Endothelial cell of umbilical vein (primary cell): ENCODE results near the gene EYS. TPM values are rescaled to one million over a fixed set of nuclear protein-coding genes. Genes with fewer than 3 reads are reported as not detected.

Experiments
- BruUV-seq: library from RNA; stranded (reverse); fragments of 400-500 nt; replicated peaks from 2 replicates; lab custom pipeline; 2021; lab: Mats Ljungman, UMichigan
- CTCF ChIA-PET: fragments of 300-600, 350-600 bp; sonication (Branson Sonifier 250); formaldehyde crosslinking; loops from one replicate; lab custom pipeline; 2021; ENCODE audit warnings: antibody characterized with exemption, inconsistent platforms; lab: Charles Lee
- POLR2A ChIA-PET: fragments of 300-600, 350-600 bp; sonication (Branson Sonifier 250); formaldehyde crosslinking; loops from one replicate; lab custom pipeline; 2021; ENCODE audit warnings: antibody characterized with exemption, inconsistent platforms; lab: Charles Lee
- DNase-seq: peaks from one replicate; pipeline ENCODE4 v3.0.0-alpha.2; 2011; ENCODE audit warnings: low read depth, low spot score
- FAIRE-seq: peaks from 2 replicates; lab custom pipeline; 2011; peaks lifted over from hg19 to GRCh38; lab: Jason Lieb, UNC
- H2AFZ ChIP-seq: 2 replicates; pipeline ENCODE4 v1.6.0; 2012; ENCODE audit warnings: low read depth, low read length, control low read depth, inconsistent platforms
- H3K27ac ChIP-seq: 2 replicates; pipeline ENCODE4 v1.5.1; 2011; ENCODE audit warnings: low read depth, mild to moderate bottlenecking, control low read depth, low read length, moderate library complexity; ENCODE audit not compliant: insufficient read depth
- H3K27me3 ChIP-seq, 2 experiments: 2 replicates each; pipeline versions ENCODE4 v1.6.0 to v1.6.1; 2011; ENCODE audit warnings: low read length in 2 of 2, mixed read lengths in 1 of 2; ENCODE audit not compliant: control insufficient read depth in 2 of 2, insufficient read depth in 2 of 2
- H3K36me3 ChIP-seq, 2 experiments: 2 replicates in 1 of 2; 3 replicates in 1 of 2; pipeline ENCODE4 v1.5.1; 2011; ENCODE audit warnings: low read length in 2 of 2, mild to moderate bottlenecking in 1 of 2, moderate library complexity in 1 of 2; ENCODE audit not compliant: control insufficient read depth in 2 of 2, insufficient read depth in 2 of 2; ENCODE audit errors: extremely low read depth in 1 of 2
- H3K4me1 ChIP-seq: 3 replicates; pipeline ENCODE4 v1.5.1; 2011; ENCODE audit warnings: mild to moderate bottlenecking, low read length; ENCODE audit not compliant: control insufficient read depth, insufficient read depth; ENCODE audit errors: extremely low read depth
- H3K4me2 ChIP-seq: 2 replicates; pipeline ENCODE4 v1.6.1; 2011; ENCODE audit warnings: low read length, control low read depth, mixed read lengths; ENCODE audit not compliant: insufficient read depth
- H3K4me3 ChIP-seq, 3 experiments: fragments of 200-600 bp in 1 of 3; sonication (generic), shearing (Covaris generic) in 1 of 3; replicated peaks in 1 of 3; 2 replicates each; pipeline ENCODE4 v1.5.1; 2011 to 2016; ENCODE audit warnings: control low read depth in 3 of 3, low read length in 3 of 3, mild to moderate bottlenecking in 2 of 3, inconsistent platforms in 1 of 3, low read depth in 1 of 3, moderate library complexity in 1 of 3; ENCODE audit not compliant: insufficient read depth in 1 of 3
- H3K79me2 ChIP-seq: 2 replicates; pipeline ENCODE4 v1.6.0; 2012; ENCODE audit warnings: low read length, inconsistent platforms; ENCODE audit not compliant: control insufficient read depth, insufficient read depth
- H3K9ac ChIP-seq: replicated peaks from 2 replicates; pipeline ENCODE3; 2011; ENCODE audit warnings: low read length, control low read depth; ENCODE audit not compliant: insufficient read depth; ENCODE audit errors: extremely low read depth
- H3K9me1 ChIP-seq: replicated peaks from 3 replicates; pipeline ENCODE4 v1.6.0; 2011; ENCODE audit warnings: mild to moderate bottlenecking, low read length; ENCODE audit not compliant: control insufficient read depth, insufficient read depth; ENCODE audit errors: extremely low read depth
- H3K9me3 ChIP-seq: replicated peaks from 2 replicates; pipeline ENCODE4 v1.5.1; 2012; ENCODE audit warnings: low read length, inconsistent platforms; ENCODE audit not compliant: control insufficient read depth, insufficient read depth
- H4K20me1 ChIP-seq: replicated peaks from 2 replicates; pipeline ENCODE3; 2011; ENCODE audit warnings: mild to moderate bottlenecking, low read length; ENCODE audit not compliant: control insufficient read depth, insufficient read depth; ENCODE audit errors: extremely low read depth
- CTCF ChIP-seq, 2 donors: IDR thresholded peaks; 1 replicate in 1 of 2; 2 replicates in 1 of 2; pipeline ENCODE4 v1.5.1; 2011; ENCODE audit warnings: low read length in 2 of 2, mild to moderate bottlenecking in 2 of 2, moderate library complexity in 2 of 2, control low read depth in 1 of 2, inconsistent platforms in 1 of 2, low read depth in 1 of 2; ENCODE audit not compliant: insufficient read depth in 1 of 2; ENCODE audit errors: extremely low read depth in 1 of 2
- EZH2 ChIP-seq: IDR thresholded peaks from 2 replicates; pipeline ENCODE4 v1.6.1; 2012; ENCODE audit warnings: borderline replicate concordance, low read depth, mild to moderate bottlenecking, moderate library complexity, low read length, inconsistent platforms; ENCODE audit not compliant: severe bottlenecking
- FOS ChIP-seq: IDR thresholded peaks from 2 replicates; pipeline ENCODE4 v1.6.1; 2011; ENCODE audit warnings: mild to moderate bottlenecking, low read length, moderate library complexity, borderline replicate concordance; ENCODE audit not compliant: insufficient read depth
- GATA2 ChIP-seq: IDR thresholded peaks from 2 replicates; pipeline ENCODE4 v1.7.0; 2011; ENCODE audit warnings: low read depth, mild to moderate bottlenecking, moderate library complexity, mixed read lengths, low read length; ENCODE audit not compliant: insufficient read length, insufficient read depth
- JUN ChIP-seq: IDR thresholded peaks from 2 replicates; pipeline ENCODE4 v1.6.1; 2011; ENCODE audit warnings: borderline replicate concordance, low read depth; ENCODE audit not compliant: insufficient read length, insufficient read depth
- MAX ChIP-seq: IDR thresholded peaks from 2 replicates; pipeline ENCODE4 v1.6.1; 2011; ENCODE audit not compliant: insufficient read depth, insufficient read length
- MYC ChIP-seq: IDR thresholded peaks from one replicate; pipeline ENCODE4 v1.6.1; 2011; ENCODE audit warnings: mild to moderate bottlenecking, low read depth, low read length
- POLR2A ChIP-seq: IDR thresholded peaks from 2 replicates; pipeline ENCODE4 v1.6.1; 2012; ENCODE audit warnings: low read depth, mild to moderate bottlenecking, control low read depth, low read length
- POLR2AphosphoS5 ChIP-seq: IDR thresholded peaks from 2 replicates; pipeline ENCODE4 v1.6.1; 2012; ENCODE audit warnings: low read depth, mild to moderate bottlenecking, control low read depth, low read length, moderate library complexity; ENCODE audit not compliant: insufficient read depth
- dilution Hi-C: fragments of 300-500 bp; cut with MboI; formaldehyde crosslinking; loops from one replicate; pipeline ENCODE4 v1.15.0; 2019; ENCODE audit warnings: low sequenced_read_pairs; ENCODE audit not compliant: extremely low pct_ligation_motif_present
- intact Hi-C: fragments of 100-400 bp; cut with micrococcal nuclease; formaldehyde crosslinking; loops from one replicate; pipeline ENCODE4 v1.10.0; 2022
- polyA plus RNA-seq, 4 experiments: library from polyadenylated mRNA; depleted of rRNA in 3 of 4; stranded (reverse) in 3 of 4; unstranded in 1 of 4; fragments of >200 nt; gene quantifications; 2 replicates each; pipeline versions ENCODE4 v1.2.1 to v1.2.3, GENCODE V29; 2011 to 2012; ENCODE audit warnings: missing spikeins in 1 of 4
- total RNA-seq: library from RNA; stranded (reverse); gene quantifications from 2 replicates; pipeline ENCODE4 v1.2.3, GENCODE V29; 2021

EYS gene
- total and polyA plus RNA-seq, 2 donors (not counting 3 experiments of a cell fraction or from before 2014, with no cell fraction given), result 0.01 to 0.27 TPM

- POLR2A ChIA-PET, result no interaction called here
- Histone ChIP-seq H3K4me2 (no peak overlapping the region), H3K9ac (no peak overlapping the region), H4K20me1 (no peaks in the 10 kb centered on the region), H2AFZ (no peak overlapping the region), H3K4me3 (no peak overlapping the region), H3K9me1 (no peaks in the 10 kb centered on the region), H3K4me1 (peaks cover 7% of the 10 kb centered on the region), H3K27ac (no peak overlapping the region), H3K27me3 (no peaks in the 10 kb centered on the region), H3K79me2 (no peaks in the 10 kb centered on the region), H3K36me3 (no peaks in the 10 kb centered on the region), H3K9me3 (no peaks in the 10 kb centered on the region)
- CTCF ChIA-PET, result interaction anchor here (1.4 kb wide), 1 partner anchor 10 kb away, joined by 3 read pairs; no protein-coding TSS in a partner anchor
- no TSS peak for BruUV-seq
- intact Hi-C loops, result no loop called here
- FAIRE-seq (no peak), DNase-seq (no peak)
- dilution Hi-C loops, result no loop called here
- TF ChIP-seq GATA2 (no peak), EZH2 (no peak), MAX (no peak), POLR2AphosphoS5 (no peak), CTCF (IDR thresholded peaks at IDR 0.05; ENCODE audit: extremely low read depth in 1 of 2, insufficient read depth in 1 of 2, low read depth in 1 of 2, low read length in 2 of 2) (no peak), POLR2A (no peak), MYC (no peak), FOS (no peak), JUN (no peak)
Measured at GRCh38 chr6:64256483-64256882, 1450.5 kb downstream of the EYS start.
